Measurements from ENCODE around the gene FOXG1.

The FOXG1 gene

DNA sequence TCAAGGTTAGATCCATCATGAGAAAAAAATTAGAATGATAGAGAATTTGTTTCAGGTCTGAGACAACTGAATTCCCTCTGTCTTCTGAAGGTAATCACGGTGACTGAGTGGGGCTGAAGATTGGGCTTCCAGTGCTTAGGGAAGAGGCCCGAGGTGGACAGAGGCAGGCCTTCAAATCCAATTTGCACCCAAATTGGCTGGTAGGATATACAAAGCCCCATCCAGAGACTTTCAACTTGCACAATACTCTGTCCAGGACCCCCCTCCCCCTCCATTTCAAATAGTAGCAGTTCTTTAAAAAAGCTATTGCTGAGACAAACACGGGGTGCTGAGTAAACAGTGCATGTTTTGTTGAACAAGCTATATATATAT lies 3.6 kb upstream of the FOXG1 start:
- peaks cover 55% of the 10 kb centered on the region for H3K27me3 ChIP-seq (ENCODE audit: insufficient read depth, poor library complexity, severe bottlenecking)
- no peak for TF ChIP-seq SPI1 (IDR thresholded peaks at IDR 0.05; ENCODE audit: borderline replicate concordance, low read depth)
- TF ChIP-seq GABPA (IDR thresholded peaks at IDR 0.05; ENCODE audit: low read depth), result no peak
- TF ChIP-seq POLR2AphosphoS5 (IDR thresholded peaks at IDR 0.05; ENCODE audit: low read depth), result no peak
- TF ChIP-seq, protein P1, sequence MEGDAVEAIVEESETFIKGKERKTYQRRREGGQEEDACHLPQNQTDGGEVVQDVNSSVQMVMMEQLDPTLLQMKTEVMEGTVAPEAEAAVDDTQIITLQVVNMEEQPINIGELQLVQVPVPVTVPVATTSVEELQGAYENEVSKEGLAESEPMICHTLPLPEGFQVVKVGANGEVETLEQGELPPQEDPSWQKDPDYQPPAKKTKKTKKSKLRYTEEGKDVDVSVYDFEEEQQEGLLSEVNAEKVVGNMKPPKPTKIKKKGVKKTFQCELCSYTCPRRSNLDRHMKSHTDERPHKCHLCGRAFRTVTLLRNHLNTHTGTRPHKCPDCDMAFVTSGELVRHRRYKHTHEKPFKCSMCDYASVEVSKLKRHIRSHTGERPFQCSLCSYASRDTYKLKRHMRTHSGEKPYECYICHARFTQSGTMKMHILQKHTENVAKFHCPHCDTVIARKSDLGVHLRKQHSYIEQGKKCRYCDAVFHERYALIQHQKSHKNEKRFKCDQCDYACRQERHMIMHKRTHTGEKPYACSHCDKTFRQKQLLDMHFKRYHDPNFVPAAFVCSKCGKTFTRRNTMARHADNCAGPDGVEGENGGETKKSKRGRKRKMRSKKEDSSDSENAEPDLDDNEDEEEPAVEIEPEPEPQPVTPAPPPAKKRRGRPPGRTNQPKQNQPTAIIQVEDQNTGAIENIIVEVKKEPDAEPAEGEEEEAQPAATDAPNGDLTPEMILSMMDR (IDR thresholded peaks at IDR 0.05; ENCODE audit: insufficient read depth, low read length), result no peak
- TF ChIP-seq, protein P2, sequence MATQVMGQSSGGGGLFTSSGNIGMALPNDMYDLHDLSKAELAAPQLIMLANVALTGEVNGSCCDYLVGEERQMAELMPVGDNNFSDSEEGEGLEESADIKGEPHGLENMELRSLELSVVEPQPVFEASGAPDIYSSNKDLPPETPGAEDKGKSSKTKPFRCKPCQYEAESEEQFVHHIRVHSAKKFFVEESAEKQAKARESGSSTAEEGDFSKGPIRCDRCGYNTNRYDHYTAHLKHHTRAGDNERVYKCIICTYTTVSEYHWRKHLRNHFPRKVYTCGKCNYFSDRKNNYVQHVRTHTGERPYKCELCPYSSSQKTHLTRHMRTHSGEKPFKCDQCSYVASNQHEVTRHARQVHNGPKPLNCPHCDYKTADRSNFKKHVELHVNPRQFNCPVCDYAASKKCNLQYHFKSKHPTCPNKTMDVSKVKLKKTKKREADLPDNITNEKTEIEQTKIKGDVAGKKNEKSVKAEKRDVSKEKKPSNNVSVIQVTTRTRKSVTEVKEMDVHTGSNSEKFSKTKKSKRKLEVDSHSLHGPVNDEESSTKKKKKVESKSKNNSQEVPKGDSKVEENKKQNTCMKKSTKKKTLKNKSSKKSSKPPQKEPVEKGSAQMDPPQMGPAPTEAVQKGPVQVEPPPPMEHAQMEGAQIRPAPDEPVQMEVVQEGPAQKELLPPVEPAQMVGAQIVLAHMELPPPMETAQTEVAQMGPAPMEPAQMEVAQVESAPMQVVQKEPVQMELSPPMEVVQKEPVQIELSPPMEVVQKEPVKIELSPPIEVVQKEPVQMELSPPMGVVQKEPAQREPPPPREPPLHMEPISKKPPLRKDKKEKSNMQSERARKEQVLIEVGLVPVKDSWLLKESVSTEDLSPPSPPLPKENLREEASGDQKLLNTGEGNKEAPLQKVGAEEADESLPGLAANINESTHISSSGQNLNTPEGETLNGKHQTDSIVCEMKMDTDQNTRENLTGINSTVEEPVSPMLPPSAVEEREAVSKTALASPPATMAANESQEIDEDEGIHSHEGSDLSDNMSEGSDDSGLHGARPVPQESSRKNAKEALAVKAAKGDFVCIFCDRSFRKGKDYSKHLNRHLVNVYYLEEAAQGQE (IDR thresholded peaks at IDR 0.05; ENCODE audit: insufficient replicate concordance, low read depth), result no peak
- H3K27ac ChIP-seq (replicated peaks), result no peak overlapping the region
- H3K4me3 ChIP-seq (replicated peaks; ENCODE audit: insufficient read depth, low read length), result no peak overlapping the region
- no peak for DNase-seq (ENCODE audit: low read depth in 1 of 2, low spot score in 1 of 2)

DNA sequence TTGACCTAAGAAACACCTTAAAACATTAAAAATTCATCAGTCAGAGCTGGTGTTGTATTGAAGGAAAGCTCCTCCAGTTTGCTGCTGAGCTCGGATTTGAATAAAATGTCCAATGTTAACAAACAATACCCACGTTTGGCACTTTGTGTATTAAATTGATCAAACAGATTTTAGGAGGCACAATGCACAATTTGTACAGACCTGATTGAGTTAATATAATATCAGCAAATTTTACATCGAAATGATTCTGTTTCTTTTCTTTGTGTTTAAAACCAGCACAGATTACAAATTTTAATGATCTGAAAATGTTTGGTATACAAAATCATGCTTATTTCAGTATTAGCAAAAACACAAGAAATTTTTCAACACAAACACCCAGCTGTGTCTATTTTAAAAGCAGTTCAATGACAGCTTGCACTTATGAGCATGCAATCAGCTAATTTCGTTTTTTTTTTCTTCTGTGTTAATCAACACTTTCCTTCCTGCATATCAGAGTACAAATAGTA lies 2.8 kb upstream of the FOXG1 start:
- H3K27me3 ChIP-seq (ENCODE audit: insufficient read depth, poor library complexity, severe bottlenecking), result peaks cover 56% of the 10 kb centered on the region

DNA sequence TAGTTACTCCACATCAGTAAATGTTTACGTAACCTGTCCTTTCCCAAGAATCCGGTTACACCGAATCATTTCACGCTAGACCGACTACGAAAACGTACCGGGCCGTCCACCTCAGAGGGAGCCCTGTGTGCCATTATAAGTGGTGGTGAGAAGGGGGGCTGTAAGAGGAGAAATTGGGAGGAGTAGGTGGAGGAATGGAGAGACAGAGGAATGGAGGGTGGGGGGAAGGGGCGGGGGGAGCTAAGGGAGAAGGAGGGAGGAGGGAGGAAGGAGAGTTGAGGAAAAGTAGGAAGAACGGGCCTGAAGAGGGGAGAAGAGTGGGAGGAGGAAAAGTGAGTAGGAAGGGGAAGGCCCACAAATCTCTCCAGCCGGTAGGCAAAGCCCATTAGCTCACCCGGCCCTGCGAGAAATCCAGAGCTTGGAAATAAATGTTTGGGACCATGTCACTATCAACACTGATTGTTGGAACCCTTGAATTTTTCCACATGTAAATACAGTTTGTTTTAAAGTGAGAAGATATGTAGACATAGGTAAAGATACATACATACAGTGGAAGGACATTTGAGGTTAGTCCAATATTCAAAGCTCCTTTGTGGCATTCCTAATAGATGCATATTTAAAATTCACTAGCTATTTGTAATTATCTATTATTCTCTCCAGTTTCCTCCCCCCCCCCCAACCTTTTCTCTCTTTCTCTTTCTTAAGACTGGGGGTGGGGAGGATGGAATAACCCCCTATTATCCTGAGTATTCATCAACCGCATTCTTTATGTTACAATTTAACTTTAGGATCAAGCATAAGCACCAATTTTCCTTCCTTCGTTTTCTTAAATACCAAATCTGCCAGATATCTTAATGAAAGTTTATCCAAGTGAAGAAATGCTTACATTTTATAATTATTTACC lies 2.1 kb upstream of the FOXG1 start:
- no peak overlapping the region for H3K4me3 ChIP-seq (replicated peaks; ENCODE audit: insufficient read depth, low read length)
- peaks cover 59% of the 10 kb centered on the region for H3K27me3 ChIP-seq (ENCODE audit: insufficient read depth, poor library complexity, severe bottlenecking)

More for the DNA sequence above, 2.8 kb upstream of the FOXG1 start:
- H3K27ac ChIP-seq (replicated peaks), result no peak overlapping the region
- TF ChIP-seq GABPA (IDR thresholded peaks at IDR 0.05; ENCODE audit: low read depth), result no peak
- no peak for TF ChIP-seq POLR2AphosphoS5 (IDR thresholded peaks at IDR 0.05; ENCODE audit: low read depth)
- TF ChIP-seq SPI1 (IDR thresholded peaks at IDR 0.05; ENCODE audit: borderline replicate concordance, low read depth), result no peak
- TF ChIP-seq, protein P2 (IDR thresholded peaks at IDR 0.05; ENCODE audit: insufficient replicate concordance, low read depth), result no peak
- TF ChIP-seq, protein P1 (IDR thresholded peaks at IDR 0.05; ENCODE audit: insufficient read depth, low read length), result no peak
- no peak for DNase-seq (ENCODE audit: low read depth in 1 of 2, low spot score in 1 of 2)
- no peak overlapping the region for H3K4me3 ChIP-seq (replicated peaks; ENCODE audit: insufficient read depth, low read length)

More for the DNA sequence above, 2.1 kb upstream of the FOXG1 start:
- no peak overlapping the region for H3K27ac ChIP-seq (replicated peaks)
- DNase-seq (ENCODE audit: low read depth in 1 of 2, low spot score in 1 of 2), result no peak
- TF ChIP-seq, protein P2 (IDR thresholded peaks at IDR 0.05; ENCODE audit: insufficient replicate concordance, low read depth), result no peak
- TF ChIP-seq GABPA (IDR thresholded peaks at IDR 0.05; ENCODE audit: low read depth) (no peak), SPI1 (IDR thresholded peaks at IDR 0.05; ENCODE audit: borderline replicate concordance, low read depth) (no peak), POLR2AphosphoS5 (IDR thresholded peaks at IDR 0.05; ENCODE audit: low read depth) (no peak)
- TF ChIP-seq, protein P1 (IDR thresholded peaks at IDR 0.05; ENCODE audit: insufficient read depth, low read length), result no peak
